NCI-H1092 (cell line): ENCODE results near the gene LGSN.
"Not testable (repeated sequence)": the region's sequence is repeated elsewhere in the genome, so short reads cannot be mapped to it uniquely, and the experiment has no call there.

Experiments
- DNase-seq: peaks from one replicate; lab custom pipeline; 2025; lab: John Stamatoyannopoulos, UW

LGSN gene

GRCh38 chr6:63319939-63320338 lies at the start of gene LGSN:
Gene LGSN (minus strand): TSS chr6:63319983. CDS start chr6:63319943, 40 bp downstream.
- DNase-seq = no peak

GRCh38 chr6:63368347-63368746 lies 48.6 kb upstream of the LGSN start:
- no peak for DNase-seq

- not testable (repeated sequence) for DNase-seq
Observed at GRCh38 chr6:63362500-63363120, 42.8 kb upstream of the LGSN start.

GRCh38 chr6:63357384-63357783 lies 37.6 kb upstream of the LGSN start:
- DNase-seq = not testable (repeated sequence)

- no peak for DNase-seq
Observed at GRCh38 chr6:63355632-63356031, 35.8 kb upstream of the LGSN start.

- DNase-seq = no peak
Observed at GRCh38 chr6:63353286-63353630, 33.5 kb upstream of the LGSN start.

GRCh38 chr6:63352544-63353285 lies 32.9 kb upstream of the LGSN start:
- DNase-seq = no peak

- DNase-seq = no peak
Observed at GRCh38 chr6:63352069-63352543, 32.3 kb upstream of the LGSN start.

GRCh38 chr6:63349401-63349800 lies 29.6 kb upstream of the LGSN start:
- DNase-seq = no peak

GRCh38 chr6:63348836-63349235 lies 29.1 kb upstream of the LGSN start:
- DNase-seq = no peak

GRCh38 chr6:63347599-63347998 lies 27.8 kb upstream of the LGSN start:
- DNase-seq = no peak

GRCh38 chr6:63346217-63346835 lies 26.5 kb upstream of the LGSN start:
- DNase-seq = no peak

GRCh38 chr6:63340351-63340750 lies 20.6 kb upstream of the LGSN start:
- DNase-seq = no peak

GRCh38 chr6:63334652-63335051 lies 14.9 kb upstream of the LGSN start:
- DNase-seq = not testable (repeated sequence)

GRCh38 chr6:63333440-63333839 lies 13.7 kb upstream of the LGSN start:
- no peak for DNase-seq

GRCh38 chr6:63326630-63327029 lies 6.8 kb upstream of the LGSN start:
- DNase-seq = not testable (repeated sequence)

- no peak for DNase-seq
Observed at GRCh38 chr6:63322981-63323380, 3.2 kb upstream of the LGSN start.

GRCh38 chr6:63321821-63322220 lies 2.0 kb upstream of the LGSN start:
- DNase-seq = no peak

- no peak for DNase-seq
Observed at GRCh38 chr6:63317641-63318040, 2.1 kb downstream of the LGSN start.

GRCh38 chr6:63316113-63316512 lies 3.7 kb downstream of the LGSN start:
- no peak for DNase-seq

GRCh38 chr6:63313111-63313510 lies 6.7 kb downstream of the LGSN start:
- no peak for DNase-seq

- no peak for DNase-seq
Observed at GRCh38 chr6:63307581-63308246, 12.1 kb downstream of the LGSN start.

- DNase-seq = no peak
Observed at GRCh38 chr6:63306420-63306819, 13.4 kb downstream of the LGSN start.
